Activated T-cell treated with anti-CD3 and anti-CD28 coated beads, Interleukin-2, amount 50 U/mL, for 24 hours (primary cell): ENCODE data around the gene RPS16.
"Not testable (repeated sequence)": the region's sequence is repeated elsewhere in the genome, so short reads cannot be mapped to it uniquely, and the experiment has no call there.

Experiments used
- DNase-seq: peaks from one replicate; pipeline ENCODE4 v3.0.0-alpha.2; 2020
- H3K27ac Mint-ChIP-seq: 2 replicates; pipeline ENCODE4 v1.8.0; 2020; ENCODE audit warnings: mild to moderate bottlenecking, mixed read lengths
- H3K27me3 Mint-ChIP-seq: 2 replicates; pipeline ENCODE4 v1.8.0; 2020; ENCODE audit warnings: mixed read lengths
- H3K36me3 Mint-ChIP-seq: 2 replicates; pipeline ENCODE4 v1.8.0; 2020; ENCODE audit warnings: low read depth, mixed read lengths
- H3K4me1 Mint-ChIP-seq: 2 replicates; pipeline ENCODE4 v1.8.0; 2020; ENCODE audit warnings: low read depth, mixed read lengths
- H3K4me3 Mint-ChIP-seq: 2 replicates; pipeline ENCODE4 v1.8.0; 2020; ENCODE audit warnings: mild to moderate bottlenecking, moderate library complexity, mixed read lengths
- H3K9me3 Mint-ChIP-seq: 2 replicates; pipeline ENCODE4 v1.8.0; 2020; ENCODE audit warnings: mixed read lengths

The RPS16 gene

GRCh38 chr19:39469567-39469966, 33.8 kb upstream of the RPS16 start:
- Mint-ChIP-seq H3K36me3 (peaks cover 94% of the 10 kb centered on the region), H3K27me3 (no peaks in the 10 kb centered on the region), H3K27ac (peak overlapping the region; percentile 97), H3K4me3 (no peak overlapping the region), H3K9me3 (no peaks in the 10 kb centered on the region), H3K4me1 (peaks cover 33% of the 10 kb centered on the region)
- no peak for DNase-seq

- no peak for DNase-seq
- Mint-ChIP-seq H3K36me3 (peaks cover 91% of the 10 kb centered on the region), H3K27ac (peak overlapping the region; percentile 97), H3K27me3 (no peaks in the 10 kb centered on the region), H3K4me1 (peaks cover 33% of the 10 kb centered on the region), H3K4me3 (no peak overlapping the region), H3K9me3 (no peaks in the 10 kb centered on the region)
These were observed 33.3 kb upstream of the RPS16 start for GRCh38 chr19:39469036-39469435.

GRCh38 chr19:39467941-39468340, 32.2 kb upstream of the RPS16 start:
- peak overlapping the region; percentile 97 for H3K27ac Mint-ChIP-seq
- DNase-seq = no peak
- H3K9me3 Mint-ChIP-seq = no peaks in the 10 kb centered on the region
- H3K4me3 Mint-ChIP-seq = no peak overlapping the region
- peaks cover 33% of the 10 kb centered on the region for H3K4me1 Mint-ChIP-seq
- peaks cover 91% of the 10 kb centered on the region for H3K36me3 Mint-ChIP-seq
- no peaks in the 10 kb centered on the region for H3K27me3 Mint-ChIP-seq

GRCh38 chr19:39465956-39466747, 30.4 kb upstream of the RPS16 start:
- no peak for DNase-seq
- peaks cover 18% of the 10 kb centered on the region for H3K4me1 Mint-ChIP-seq
- H3K36me3 Mint-ChIP-seq = peaks cover 86% of the 10 kb centered on the region
- H3K4me3 Mint-ChIP-seq = no peak overlapping the region
- no peaks in the 10 kb centered on the region for H3K27me3 Mint-ChIP-seq
- H3K9me3 Mint-ChIP-seq = no peaks in the 10 kb centered on the region
- H3K27ac Mint-ChIP-seq = no peak overlapping the region

GRCh38 chr19:39463403-39463802, 27.7 kb upstream of the RPS16 start:
- no peaks in the 10 kb centered on the region for H3K4me1 Mint-ChIP-seq
- no peaks in the 10 kb centered on the region for H3K9me3 Mint-ChIP-seq
- H3K27me3 Mint-ChIP-seq = no peaks in the 10 kb centered on the region
- peak overlapping the region; percentile 45 for H3K27ac Mint-ChIP-seq
- peaks cover 86% of the 10 kb centered on the region for H3K36me3 Mint-ChIP-seq
- no peak overlapping the region for H3K4me3 Mint-ChIP-seq
- no peak for DNase-seq

GRCh38 chr19:39451257-39451656, 15.5 kb upstream of the RPS16 start:
- Mint-ChIP-seq H3K4me1 (peaks cover 68% of the 10 kb centered on the region), H3K27ac (peak overlapping the region; percentile 88), H3K36me3 (peaks cover 88% of the 10 kb centered on the region)
- H3K4me3 Mint-ChIP-seq, DNase-seq, H3K9me3 Mint-ChIP-seq, H3K27me3 Mint-ChIP-seq: not testable (repeated sequence)

- Mint-ChIP-seq H3K9me3 (no peaks in the 10 kb centered on the region), H3K4me1 (peaks cover 65% of the 10 kb centered on the region), H3K36me3 (peaks cover 93% of the 10 kb centered on the region), H3K4me3 (peak overlapping the region; percentile 100), H3K27me3 (no peaks in the 10 kb centered on the region), H3K27ac (peak overlapping the region; percentile 99)
- no peak for DNase-seq
These were observed 13.5 kb upstream of the RPS16 start for GRCh38 chr19:39449116-39449797.

GRCh38 chr19:39448271-39448670, 12.5 kb upstream of the RPS16 start:
- Mint-ChIP-seq H3K27ac (peak overlapping the region; percentile 99), H3K36me3 (peaks cover 85% of the 10 kb centered on the region), H3K4me3 (peak overlapping the region; percentile 100), H3K9me3 (no peaks in the 10 kb centered on the region), H3K4me1 (peaks cover 64% of the 10 kb centered on the region), H3K27me3 (no peaks in the 10 kb centered on the region)
- no peak for DNase-seq

- no peaks in the 10 kb centered on the region for H3K27me3 Mint-ChIP-seq
- H3K36me3 Mint-ChIP-seq = peaks cover 68% of the 10 kb centered on the region
- no peak for DNase-seq
- peak overlapping the region; percentile 99 for H3K27ac Mint-ChIP-seq
- peak overlapping the region; percentile 100 for H3K4me3 Mint-ChIP-seq
- peaks cover 49% of the 10 kb centered on the region for H3K4me1 Mint-ChIP-seq
- no peaks in the 10 kb centered on the region for H3K9me3 Mint-ChIP-seq
These were observed 10.8 kb upstream of the RPS16 start for GRCh38 chr19:39446365-39447084.

- Mint-ChIP-seq H3K9me3 (no peaks in the 10 kb centered on the region), H3K27ac (peak within 1 kb of the TSS; percentile 99), H3K27me3 (no peaks in the 10 kb centered on the region), H3K4me3 (peak within 1 kb of the TSS; percentile 100), H3K4me1 (peaks cover 43% of the 10 kb centered on the region), H3K36me3 (peaks cover 59% of the 10 kb centered on the region)
- DNase-seq = peak; percentile 95
These were observed 9.7 kb upstream of the RPS16 start, which contains the start of gene SUPT5H for GRCh38 chr19:39445196-39446111. Gene SUPT5H (plus strand): TSS chr19:39445582. CDS start chr19:39445891, 309 bp downstream.

GRCh38 chr19:39444598-39445195, 8.9 kb upstream of the RPS16 start:
- Mint-ChIP-seq H3K27ac (peak overlapping the region; percentile 99), H3K4me3 (peak overlapping the region; percentile 100), H3K9me3 (no peaks in the 10 kb centered on the region), H3K36me3 (peaks cover 52% of the 10 kb centered on the region), H3K4me1 (peaks cover 40% of the 10 kb centered on the region), H3K27me3 (no peaks in the 10 kb centered on the region)
- peak; percentile 52 for DNase-seq

GRCh38 chr19:39438270-39438934, 2.7 kb upstream of the RPS16 start:
- H3K4me1 Mint-ChIP-seq = peaks cover 35% of the 10 kb centered on the region
- no peak overlapping the region for H3K27ac Mint-ChIP-seq
- no peaks in the 10 kb centered on the region for H3K27me3 Mint-ChIP-seq
- H3K4me3 Mint-ChIP-seq = no peak overlapping the region
- no peak for DNase-seq
- peaks cover 28% of the 10 kb centered on the region for H3K36me3 Mint-ChIP-seq
- H3K9me3 Mint-ChIP-seq = no peaks in the 10 kb centered on the region

- H3K27ac Mint-ChIP-seq = peak overlapping the region; percentile 99
- H3K9me3 Mint-ChIP-seq = no peaks in the 10 kb centered on the region
- H3K27me3 Mint-ChIP-seq = no peaks in the 10 kb centered on the region
- H3K4me1 Mint-ChIP-seq = peaks cover 51% of the 10 kb centered on the region
- peak overlapping the region; percentile 95 for H3K4me3 Mint-ChIP-seq
- no peak for DNase-seq
- H3K36me3 Mint-ChIP-seq = peaks cover 48% of the 10 kb centered on the region
These were observed 584 bp upstream of the RPS16 start for GRCh38 chr19:39436350-39436716.
